HG03575 (cell line): Measurements from ENCODE around the gene ASXL1.

Source experiments
- ATAC-seq: cut with Tn5 transposase; IDR thresholded peaks from one replicate; pipeline ENCODE4 v1.9.1; 2021; ENCODE audit not compliant: unreplicated experiment, insufficient number of reproducible peaks, low FRiP score; ENCODE audit errors: extremely low read depth

Gene ASXL1

DNA sequence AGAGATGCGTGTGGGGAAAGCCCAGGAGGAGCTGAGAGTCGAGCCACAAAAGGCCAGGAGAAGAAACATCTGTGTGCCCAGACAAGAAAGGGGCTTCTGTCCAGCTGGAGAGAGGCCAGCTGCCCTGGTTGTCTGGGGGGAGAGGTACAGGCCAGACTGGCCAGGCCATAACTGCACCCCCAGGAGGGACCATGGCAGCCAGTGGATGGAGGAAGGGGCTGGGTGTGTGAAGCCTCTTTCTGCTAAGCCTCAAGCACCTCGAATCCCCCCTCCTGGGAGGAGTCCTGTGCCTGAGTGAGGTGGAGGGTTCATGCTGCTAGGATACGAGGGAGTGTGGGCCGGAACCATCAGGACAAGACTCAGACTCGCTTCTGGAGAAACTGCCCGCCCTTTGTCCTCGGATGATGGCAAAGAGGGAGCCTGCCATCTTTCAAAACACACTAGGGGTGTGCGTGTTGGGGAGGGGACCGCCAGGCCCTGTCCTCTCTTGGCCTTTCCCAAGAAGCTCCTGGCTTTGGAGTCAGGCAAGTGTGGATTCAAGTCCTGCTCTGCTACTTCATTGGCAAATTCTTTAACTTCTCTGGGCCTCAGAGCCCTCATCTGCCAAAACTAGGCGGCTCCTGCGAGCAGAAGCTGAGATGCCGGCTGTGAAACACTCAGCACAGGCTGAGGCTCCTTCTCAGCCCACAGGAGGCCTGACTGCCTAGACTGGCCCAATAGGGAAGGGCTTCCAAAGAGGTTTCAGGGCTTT is 90.3 kb downstream of the ASXL1 start:
- no peak for ATAC-seq

DNA sequence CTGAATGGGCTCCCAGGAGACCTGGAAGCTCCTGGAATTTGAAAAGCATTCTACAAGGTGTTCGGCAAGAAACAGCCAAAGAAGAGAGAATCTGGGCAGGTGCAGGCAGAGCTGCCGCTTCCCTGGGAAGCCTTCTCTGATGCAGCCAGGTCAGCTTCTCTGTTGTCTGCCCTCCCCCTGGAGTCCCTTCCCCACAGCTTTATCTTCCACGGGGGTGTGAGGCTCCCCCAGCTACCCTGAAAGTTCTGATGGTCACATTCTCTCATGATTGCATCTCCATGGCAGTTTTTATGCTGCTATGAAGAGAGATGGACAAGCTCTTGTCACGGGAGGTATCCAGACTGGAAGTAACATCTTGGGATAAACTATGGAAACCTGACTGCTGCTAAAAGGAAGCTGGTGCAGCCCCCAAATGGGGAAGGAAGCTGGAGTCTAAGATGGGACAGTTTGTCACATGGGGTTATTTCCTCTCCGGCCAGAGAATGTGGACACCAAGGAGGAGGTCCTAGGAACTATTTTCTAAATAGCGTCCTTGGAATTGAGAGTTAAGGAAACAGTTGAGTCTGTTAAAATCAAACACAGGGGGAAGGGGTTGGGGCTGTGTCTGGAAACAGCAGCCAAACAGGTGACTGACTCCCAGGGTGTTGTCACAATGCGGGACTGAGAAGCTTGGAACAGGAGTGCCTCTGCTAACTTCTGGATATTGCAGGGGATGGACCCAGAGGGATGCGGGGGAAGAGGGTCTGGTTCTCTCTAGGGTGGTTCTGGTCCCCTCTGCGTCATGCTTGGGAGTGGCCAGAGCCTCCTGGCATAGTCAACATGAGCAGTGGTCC is 91.1 kb downstream of the ASXL1 start:
- ATAC-seq = no peak

DNA sequence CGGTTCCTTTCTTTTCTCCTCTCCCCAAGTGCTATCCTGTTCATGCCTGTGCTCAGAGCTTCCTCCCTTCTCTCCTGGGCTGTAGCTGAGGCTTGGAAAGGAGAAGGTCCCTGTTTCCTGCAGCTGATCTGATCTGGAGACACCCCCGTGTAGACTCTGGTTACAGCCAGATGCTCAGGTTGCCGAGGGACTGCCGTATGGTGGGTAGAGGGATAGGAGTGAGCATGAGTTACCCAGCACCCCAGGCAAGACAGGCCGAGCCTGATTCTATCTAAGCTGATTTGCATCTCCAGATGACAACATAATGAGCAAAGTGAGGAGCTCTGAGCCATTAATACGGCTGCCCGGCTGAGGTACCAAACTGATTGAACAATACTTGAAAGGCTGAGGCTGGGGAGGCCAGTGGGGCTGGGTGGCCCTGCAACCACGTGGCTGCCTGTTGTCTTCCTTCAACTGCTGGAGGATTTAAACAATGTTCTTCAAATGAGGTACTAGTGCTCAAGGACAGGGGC is 91.8 kb downstream of the ASXL1 start:
- no peak for ATAC-seq

GRCh38 chr20:32450484-32451061 is 92.4 kb downstream of the ASXL1 start:
- ATAC-seq = no peak

DNA sequence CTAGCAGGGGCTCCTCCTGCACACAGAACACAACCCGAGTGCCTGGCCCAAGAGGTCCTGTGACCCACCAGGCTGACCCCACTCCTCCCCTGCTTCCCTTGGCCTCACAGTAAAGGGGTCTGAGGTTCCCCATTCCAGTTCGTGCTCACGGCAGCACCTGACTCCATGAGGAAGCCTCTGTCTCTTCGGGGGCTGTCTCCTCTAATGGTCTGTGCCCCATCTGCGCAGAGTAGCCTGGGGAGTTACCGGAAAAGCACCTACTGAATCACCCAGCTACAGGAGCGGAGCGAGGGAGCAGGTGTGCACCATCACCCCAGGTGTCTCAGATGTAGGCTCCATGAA is 93.2 kb downstream of the ASXL1 start:
- no peak for ATAC-seq

DNA sequence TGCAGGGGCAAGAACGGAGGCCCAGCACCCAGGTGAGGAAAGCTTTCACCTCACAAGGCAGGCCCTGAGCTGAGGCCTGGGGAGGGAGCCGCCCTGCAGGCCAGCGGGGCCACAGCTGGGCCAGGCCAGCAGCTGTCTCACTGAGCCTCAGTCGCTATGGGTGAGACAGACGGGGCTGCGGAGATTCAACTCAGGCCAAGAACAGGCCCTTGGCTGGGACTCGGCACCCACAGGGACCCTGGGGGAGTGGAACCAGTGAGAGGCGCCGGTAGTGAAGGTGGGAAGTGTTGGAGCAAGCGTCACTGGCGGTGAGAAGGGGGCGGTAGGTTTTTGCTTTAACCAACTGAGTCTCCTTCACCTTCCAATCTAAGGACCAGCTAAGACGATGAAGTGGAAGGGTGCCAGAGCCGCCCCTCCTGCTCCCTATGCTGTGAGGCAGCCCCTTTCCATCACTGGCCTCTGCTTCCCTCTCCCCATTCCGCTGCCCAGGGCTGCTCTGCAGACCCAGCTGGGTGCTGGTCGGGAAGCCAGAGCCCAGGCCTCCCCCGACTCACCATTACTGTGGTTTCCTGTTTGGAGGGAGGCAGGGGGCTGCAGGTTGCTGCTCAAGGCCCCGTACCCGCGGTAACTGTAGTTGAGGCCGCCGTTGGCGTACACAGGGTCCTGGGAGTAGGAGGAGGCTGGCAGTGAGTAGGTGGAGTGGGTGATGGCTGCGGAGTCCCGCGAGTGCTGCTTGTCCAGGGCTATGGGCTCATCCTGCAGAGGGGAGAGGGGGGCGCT is 93.7 kb downstream of the ASXL1 start:
- no peak for ATAC-seq

- ATAC-seq = no peak
Measured at GRCh38 chr20:32452776-32453466, 94.8 kb downstream of the ASXL1 start.

GRCh38 chr20:32453467-32454163 is 95.5 kb downstream of the ASXL1 start:
- no peak for ATAC-seq

DNA sequence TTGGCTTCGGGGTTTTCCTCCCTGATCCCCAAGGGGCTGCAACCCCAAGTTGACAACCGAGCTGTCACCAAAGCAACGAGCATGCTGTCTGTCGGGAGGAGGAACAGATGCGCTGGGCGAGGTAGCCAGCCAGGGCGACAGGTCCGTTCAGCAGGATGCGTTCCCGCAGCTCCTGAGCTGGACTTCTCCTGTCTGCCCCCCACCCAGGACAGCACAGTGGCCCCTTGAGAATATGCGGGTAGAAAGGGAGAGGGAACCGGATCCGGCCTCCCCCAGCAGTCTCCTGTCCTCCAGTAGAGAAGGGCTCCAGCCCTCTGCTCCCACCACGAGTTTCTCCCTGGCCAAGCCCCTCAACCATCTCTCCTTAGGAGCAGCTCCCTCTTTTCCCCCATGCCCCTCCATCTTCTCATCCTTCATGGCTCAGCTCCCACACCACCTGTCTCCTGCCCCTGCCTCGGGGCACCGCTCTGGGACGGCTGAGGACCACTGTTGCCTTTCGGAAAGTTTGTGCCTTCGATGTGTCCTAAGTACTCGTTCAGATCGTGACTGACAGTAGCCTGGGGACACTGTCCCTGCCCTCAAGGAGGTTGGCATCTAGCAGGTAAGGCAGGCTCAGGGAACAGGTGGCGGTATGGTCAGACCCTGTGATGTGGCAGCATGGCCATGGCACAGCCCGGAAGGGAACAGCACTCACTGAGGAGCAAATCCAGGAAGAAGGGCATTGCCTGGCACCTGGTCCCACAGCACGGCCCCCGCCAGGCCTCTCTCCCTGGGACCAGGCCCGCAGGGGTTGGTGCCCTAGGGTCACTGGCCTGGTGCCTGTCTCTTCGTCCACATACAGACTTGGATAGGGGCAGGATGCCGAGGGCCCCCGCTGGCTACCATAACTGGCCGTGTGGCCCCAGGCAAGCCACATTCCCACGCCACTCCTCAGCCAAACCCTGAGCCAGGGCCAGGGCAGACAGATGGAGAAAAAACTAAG is 96.3 kb downstream of the ASXL1 start:
- no peak for ATAC-seq

GRCh38 chr20:32455171-32455900 is 97.2 kb downstream of the ASXL1 start:
- no peak for ATAC-seq

DNA sequence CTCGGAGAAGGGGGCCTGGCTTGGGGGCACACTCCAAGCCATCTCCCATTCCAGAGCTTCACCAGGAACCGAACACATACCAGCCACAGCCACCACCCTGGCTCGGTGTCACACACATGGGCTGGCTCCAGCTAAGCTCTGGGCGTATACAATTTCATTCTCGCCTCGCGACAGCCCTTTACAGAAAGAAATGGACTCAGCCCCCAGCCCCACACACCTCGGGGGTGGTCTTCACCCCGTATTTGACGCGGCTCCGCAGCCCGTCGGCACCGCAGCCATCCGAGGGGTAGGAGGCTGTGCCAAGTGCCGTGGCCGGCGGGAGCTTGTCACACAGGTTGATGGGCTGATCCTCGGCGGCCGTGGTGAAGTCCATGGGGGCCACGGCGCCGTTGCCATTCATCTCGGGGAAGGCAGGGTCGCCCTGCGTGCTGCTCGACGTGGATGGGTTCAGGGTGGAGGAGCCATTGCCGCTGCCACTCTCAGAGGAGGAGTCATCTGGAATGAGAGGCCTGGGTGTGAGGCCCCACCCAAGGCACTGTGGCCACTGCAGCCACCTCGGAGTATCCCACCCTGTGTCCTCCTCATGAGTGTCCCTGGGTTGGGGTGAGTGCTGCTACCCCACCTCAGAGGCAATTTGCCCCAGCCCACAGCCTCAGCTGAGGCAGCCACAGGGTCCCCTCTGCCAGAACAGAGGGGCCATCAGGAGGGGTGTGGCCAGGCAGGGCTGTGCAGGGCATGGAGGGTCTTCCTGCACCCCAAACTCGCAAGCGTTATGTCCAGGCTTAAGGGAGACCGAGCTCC is 98.0 kb downstream of the ASXL1 start:
- ATAC-seq = no peak

GRCh38 chr20:32456869-32457478 is 98.8 kb downstream of the ASXL1 start:
- no peak for ATAC-seq

GRCh38 chr20:32457479-32457986 is 99.4 kb downstream of the ASXL1 start:
- no peak for ATAC-seq

DNA sequence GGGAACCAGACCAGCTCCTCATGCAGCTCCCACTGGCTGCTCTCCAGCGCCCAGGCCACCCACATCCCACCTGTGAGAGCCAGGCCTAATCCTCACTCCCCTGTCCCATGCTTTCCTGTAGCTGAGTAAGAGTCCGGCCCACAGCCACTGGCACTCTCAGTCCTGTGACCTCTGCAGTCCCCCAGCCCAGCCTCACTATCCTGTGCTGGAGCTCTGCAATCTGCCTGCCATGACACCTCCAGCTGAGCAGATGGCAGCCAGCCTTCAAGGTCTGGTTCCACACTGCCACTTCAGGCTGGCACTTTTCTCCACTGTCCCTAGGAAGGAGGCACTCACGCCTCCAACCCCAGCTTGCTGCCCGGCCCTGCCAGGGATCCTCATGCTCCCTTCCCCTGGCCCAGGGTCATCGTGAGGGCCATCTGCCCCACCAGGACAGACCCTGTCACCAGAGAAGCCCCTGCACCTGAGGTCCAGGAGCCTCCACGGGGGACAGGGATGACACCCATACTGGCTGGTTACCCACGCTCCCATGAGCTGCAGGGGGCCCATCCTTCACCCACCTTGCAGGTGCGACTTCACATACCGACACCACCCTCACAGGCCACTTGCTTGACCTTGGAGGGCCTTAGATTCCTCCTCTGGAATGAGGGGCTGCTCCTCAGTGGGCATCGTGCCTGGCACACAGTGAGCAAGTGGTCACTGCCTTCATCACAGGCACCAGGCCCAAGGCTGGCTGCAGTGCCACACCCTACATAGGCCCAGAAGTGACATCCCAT is 100.1 kb downstream of the ASXL1 start:
- no peak for ATAC-seq
